ENCODE data around the gene SH3BP4. TPM values are rescaled to one million over a fixed set of nuclear protein-coding genes. Genes with fewer than 3 reads are reported as not detected.

SH3BP4 gene
- total RNA-seq, 1 donor from 2014 or later = 37.1 TPM

DNA sequence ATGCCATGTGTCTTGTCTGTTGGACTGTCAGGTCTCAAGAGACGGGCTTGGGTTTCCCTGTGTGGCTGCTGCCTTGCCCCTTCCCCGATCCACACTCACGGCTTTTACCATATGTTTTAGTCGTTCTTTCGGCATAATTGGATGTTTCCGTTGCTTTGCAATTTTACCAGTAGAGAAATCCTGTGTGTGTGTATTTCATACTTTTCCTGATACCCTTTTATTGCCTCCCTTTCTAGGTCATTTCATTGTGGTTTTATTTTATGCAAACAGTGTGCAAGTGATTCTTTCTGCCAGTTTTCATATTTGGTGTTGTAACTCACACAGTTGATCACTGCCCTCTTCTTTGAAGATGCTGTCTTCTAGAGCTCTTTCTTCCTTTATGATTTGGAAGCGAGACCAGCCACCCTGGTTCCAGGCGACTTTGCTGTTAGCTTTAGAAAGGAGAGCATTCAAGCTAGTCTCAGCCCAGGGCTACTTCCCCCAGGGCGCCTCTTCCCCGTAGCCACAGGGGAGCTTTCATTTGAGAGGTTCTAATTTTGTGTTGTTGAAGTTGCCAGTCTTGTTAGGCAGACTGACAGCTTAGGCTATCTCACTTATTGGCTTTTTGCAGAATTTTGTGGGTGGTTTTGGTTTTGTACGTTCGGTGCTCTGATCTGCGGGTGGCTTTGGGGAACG, 17.0 kb downstream of the SH3BP4 start:
- Mint-ChIP-seq H3K27me3 (ENCODE audit: low read depth) (no peaks in the 10 kb centered on the region), H3K4me1 (peaks cover 59% of the 10 kb centered on the region), H3K36me3 (ENCODE audit: low read depth) (no peaks in the 10 kb centered on the region), H3K9me3 (no peaks in the 10 kb centered on the region), H3K27ac (ENCODE audit: unreplicated experiment) (peak overlapping the region; percentile 23), H3K4me3 (no peak overlapping the region)
- no peak for DNase-seq (ENCODE audit: low read depth, low spot score)
- TF ChIP-seq, protein P1, sequence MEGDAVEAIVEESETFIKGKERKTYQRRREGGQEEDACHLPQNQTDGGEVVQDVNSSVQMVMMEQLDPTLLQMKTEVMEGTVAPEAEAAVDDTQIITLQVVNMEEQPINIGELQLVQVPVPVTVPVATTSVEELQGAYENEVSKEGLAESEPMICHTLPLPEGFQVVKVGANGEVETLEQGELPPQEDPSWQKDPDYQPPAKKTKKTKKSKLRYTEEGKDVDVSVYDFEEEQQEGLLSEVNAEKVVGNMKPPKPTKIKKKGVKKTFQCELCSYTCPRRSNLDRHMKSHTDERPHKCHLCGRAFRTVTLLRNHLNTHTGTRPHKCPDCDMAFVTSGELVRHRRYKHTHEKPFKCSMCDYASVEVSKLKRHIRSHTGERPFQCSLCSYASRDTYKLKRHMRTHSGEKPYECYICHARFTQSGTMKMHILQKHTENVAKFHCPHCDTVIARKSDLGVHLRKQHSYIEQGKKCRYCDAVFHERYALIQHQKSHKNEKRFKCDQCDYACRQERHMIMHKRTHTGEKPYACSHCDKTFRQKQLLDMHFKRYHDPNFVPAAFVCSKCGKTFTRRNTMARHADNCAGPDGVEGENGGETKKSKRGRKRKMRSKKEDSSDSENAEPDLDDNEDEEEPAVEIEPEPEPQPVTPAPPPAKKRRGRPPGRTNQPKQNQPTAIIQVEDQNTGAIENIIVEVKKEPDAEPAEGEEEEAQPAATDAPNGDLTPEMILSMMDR (conservative IDR thresholded peaks at IDR 0.05) = no peak

DNA sequence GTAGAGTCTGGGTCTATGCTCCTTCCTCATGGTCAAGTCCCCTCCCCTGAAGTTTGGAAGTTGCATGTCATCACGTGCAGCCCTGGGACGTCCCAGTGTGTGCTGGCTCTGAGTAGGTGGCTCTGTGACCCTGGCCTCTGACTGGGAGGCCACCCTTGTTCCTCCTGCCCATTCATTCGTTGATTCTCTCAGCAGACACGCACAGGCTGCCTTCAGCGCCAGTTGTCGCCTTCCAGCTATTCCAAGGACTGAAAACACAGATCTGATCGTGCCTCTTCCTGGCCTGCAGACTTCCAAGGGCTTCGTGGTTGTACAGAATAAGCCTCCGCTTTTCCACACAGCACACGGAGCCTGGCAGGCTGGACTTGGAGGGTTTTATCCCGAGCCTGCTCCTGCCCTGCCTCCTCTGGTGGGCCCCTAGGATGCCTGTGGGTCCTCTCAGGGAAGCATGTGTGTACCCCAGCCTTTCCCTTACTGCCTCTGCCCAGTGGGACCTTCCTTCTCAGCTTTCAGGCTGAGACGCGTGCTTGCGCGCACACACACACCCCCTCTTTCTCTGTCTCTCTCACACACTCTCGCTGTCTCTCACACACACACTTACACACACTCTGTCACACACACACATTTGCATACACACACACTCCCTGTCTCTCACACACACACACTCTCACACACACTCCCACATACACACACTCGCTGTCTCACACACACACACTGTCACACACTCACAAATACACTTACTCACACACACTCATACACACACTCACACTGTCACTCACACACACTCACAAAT, 17.7 kb downstream of the SH3BP4 start:
- Mint-ChIP-seq H3K27ac (ENCODE audit: unreplicated experiment) (peak overlapping the region; percentile 23), H3K27me3 (ENCODE audit: low read depth) (no peaks in the 10 kb centered on the region), H3K36me3 (ENCODE audit: low read depth) (no peaks in the 10 kb centered on the region), H3K4me1 (peaks cover 52% of the 10 kb centered on the region), H3K4me3 (no peak overlapping the region), H3K9me3 (no peaks in the 10 kb centered on the region)
- DNase-seq (ENCODE audit: low read depth, low spot score) = no peak
- TF ChIP-seq, protein P1 (conservative IDR thresholded peaks at IDR 0.05) = no peak

DNA sequence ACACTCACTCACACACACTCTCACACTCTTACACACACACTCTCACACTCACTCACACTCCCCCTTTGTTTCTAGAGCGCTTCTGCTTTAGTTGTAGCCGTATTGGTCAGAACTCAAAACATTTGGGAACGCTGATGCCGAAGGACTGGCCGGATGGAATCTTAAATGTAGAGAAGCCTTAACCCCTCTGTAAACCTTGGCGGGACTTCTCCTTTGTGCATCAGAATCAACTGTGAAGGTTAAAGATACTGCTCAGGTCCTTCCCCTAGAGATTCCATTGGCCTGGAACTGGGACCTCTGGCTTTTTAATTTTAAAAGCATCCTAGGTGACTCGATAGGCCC, 18.3 kb downstream of the SH3BP4 start:
- no peaks in the 10 kb centered on the region for H3K9me3 Mint-ChIP-seq
- TF ChIP-seq, protein P1 (conservative IDR thresholded peaks at IDR 0.05) = no peak
- H3K36me3 Mint-ChIP-seq (ENCODE audit: low read depth) = no peaks in the 10 kb centered on the region
- peaks cover 53% of the 10 kb centered on the region for H3K4me1 Mint-ChIP-seq
- H3K27ac Mint-ChIP-seq (ENCODE audit: unreplicated experiment) = peak overlapping the region; percentile 13
- H3K4me3 Mint-ChIP-seq = no peak overlapping the region
- no peak for DNase-seq (ENCODE audit: low read depth, low spot score)
- H3K27me3 Mint-ChIP-seq (ENCODE audit: low read depth) = no peaks in the 10 kb centered on the region

DNA sequence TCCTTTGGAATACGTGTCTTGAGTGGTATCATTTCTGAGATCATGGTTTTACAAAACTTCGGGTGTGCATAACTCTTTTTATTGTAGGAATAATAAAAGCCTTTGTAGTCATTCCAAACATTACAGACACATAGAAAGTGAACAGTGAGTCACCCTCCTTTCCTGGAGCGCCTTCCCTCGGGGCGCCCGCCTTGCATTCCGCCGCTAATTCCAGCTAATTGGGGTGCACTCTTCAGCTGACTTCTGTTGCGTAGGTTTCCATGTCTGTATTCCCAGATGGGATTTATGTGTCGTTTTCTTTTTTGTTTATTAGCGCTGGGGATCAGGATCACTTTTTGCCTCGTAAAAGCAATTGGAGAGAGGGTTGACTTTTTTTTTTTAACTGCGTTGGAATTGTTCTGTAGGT, 18.7 kb downstream of the SH3BP4 start:
- H3K27me3 Mint-ChIP-seq (ENCODE audit: low read depth) = no peaks in the 10 kb centered on the region
- H3K4me3 Mint-ChIP-seq = peak overlapping the region; percentile 2
- no peaks in the 10 kb centered on the region for H3K9me3 Mint-ChIP-seq
- DNase-seq (ENCODE audit: low read depth, low spot score) = no peak
- TF ChIP-seq, protein P1 (conservative IDR thresholded peaks at IDR 0.05) = no peak
- H3K4me1 Mint-ChIP-seq = peaks cover 50% of the 10 kb centered on the region
- H3K36me3 Mint-ChIP-seq (ENCODE audit: low read depth) = no peaks in the 10 kb centered on the region
- no peak overlapping the region for H3K27ac Mint-ChIP-seq (ENCODE audit: unreplicated experiment)

DNA sequence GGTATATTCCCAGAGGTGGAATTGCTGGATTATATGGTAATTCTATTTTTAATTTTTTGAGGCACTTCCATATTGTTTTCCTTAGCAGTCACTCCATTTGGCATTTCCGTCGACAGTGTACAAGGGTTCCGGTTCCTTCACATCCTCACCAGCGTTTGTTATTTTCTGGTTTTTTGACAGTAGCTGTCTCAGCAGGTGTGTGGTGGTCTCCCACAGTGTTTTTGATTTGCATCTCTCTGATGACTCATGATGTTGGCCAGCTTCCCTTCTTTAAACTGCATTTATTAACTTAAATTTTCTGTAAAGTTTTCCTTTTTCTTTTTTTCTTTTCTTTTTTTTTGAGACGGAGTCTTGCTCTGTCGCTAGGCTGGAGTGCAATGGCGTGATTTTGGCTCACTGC, 19.7 kb downstream of the SH3BP4 start:
- DNase-seq (ENCODE audit: low read depth, low spot score) = no peak
- H3K27me3 Mint-ChIP-seq (ENCODE audit: low read depth) = no peaks in the 10 kb centered on the region
- H3K4me3 Mint-ChIP-seq = no peak overlapping the region
- no peaks in the 10 kb centered on the region for H3K36me3 Mint-ChIP-seq (ENCODE audit: low read depth)
- H3K4me1 Mint-ChIP-seq = peaks cover 49% of the 10 kb centered on the region
- H3K9me3 Mint-ChIP-seq = no peaks in the 10 kb centered on the region
- H3K27ac Mint-ChIP-seq (ENCODE audit: unreplicated experiment) = no peak overlapping the region
- TF ChIP-seq, protein P1 (conservative IDR thresholded peaks at IDR 0.05) = no peak

All from neural crest cell (in vitro differentiated cells).